OCI-LY3 (cell line): ENCODE measurements around the gene PCDH8.

Experiments
- H2AFZ ChIP-seq: fragments of 200-600, 300-600 bp; shearing (Covaris generic); 2 replicates; pipeline ENCODE4 v1.6.0; 2014; ENCODE audit warnings: antibody characterized with exemption, low read depth, low read length
- H3K27ac ChIP-seq: fragments of 200-600, 300-600 bp; sonication (generic); 2 replicates; pipeline ENCODE4 v1.5.1; 2014; ENCODE audit warnings: mild to moderate bottlenecking, low read length, moderate library complexity, mixed read lengths
- H3K27me3 ChIP-seq: fragments of 200-600, 300-600 bp; sonication (generic); 2 replicates; pipeline ENCODE4 v1.6.1; 2014; ENCODE audit warnings: low read depth, low read length, mixed read lengths
- H3K36me3 ChIP-seq: fragments of 200-600, 300-600 bp; sonication (generic); replicated peaks from 2 replicates; pipeline ENCODE3; 2014; ENCODE audit warnings: low read depth, low read length, mixed read lengths
- H3K4me1 ChIP-seq: fragments of 300-600, 200-600 bp; sonication (generic); 2 replicates; pipeline ENCODE4 v1.6.1; 2014; ENCODE audit warnings: low read length, mixed read lengths
- H3K4me2 ChIP-seq: fragments of 200-600, 300-600 bp; sonication (generic); 2 replicates; pipeline ENCODE4 v1.6.1; 2014; ENCODE audit warnings: low read length, mixed read lengths
- H3K4me3 ChIP-seq: fragments of 300-600, 200-600 bp; sonication (generic); 2 replicates; pipeline ENCODE4 v1.5.1; 2014; ENCODE audit warnings: antibody characterized with exemption, mild to moderate bottlenecking, low read length, moderate library complexity
- H3K79me2 ChIP-seq: fragments of 300-600, 200-600 bp; shearing (Covaris generic); 2 replicates; pipeline ENCODE4 v1.6.1; 2014; ENCODE audit warnings: mild to moderate bottlenecking, low read length, mixed read lengths
- H3K9ac ChIP-seq: fragments of 300-600, 200-600 bp; shearing (Covaris generic); 2 replicates; pipeline ENCODE4 v1.6.0; 2014; ENCODE audit warnings: mild to moderate bottlenecking, low read length, moderate library complexity
- H3K9me3 ChIP-seq: fragments of 200-600, 300-600 bp; shearing (Covaris generic); 2 replicates; pipeline ENCODE4 v1.6.1; 2014; ENCODE audit warnings: low read length, mixed read lengths; ENCODE audit not compliant: insufficient read depth
- H4K20me1 ChIP-seq: fragments of 200-600, 300-600 bp; sonication (generic); 2 replicates; pipeline ENCODE4 v1.6.1; 2016; ENCODE audit warnings: low read length, mixed read lengths; ENCODE audit not compliant: insufficient read depth
- EZH2phosphoT487 ChIP-seq: fragments of 200-600 bp; shearing (Covaris generic); IDR thresholded peaks from 2 replicates; pipeline ENCODE4 v1.6.1; 2018; ENCODE audit warnings: antibody characterized with exemption, mixed run types, low read depth
- TF ChIP-seq, protein P1 (sequence below): fragments of 200-600, 300-600 bp; sonication (generic); IDR thresholded peaks from 2 replicates; pipeline ENCODE4 v1.5.1; 2014; ENCODE audit warnings: antibody characterized with exemption, low read length, low read depth

The PCDH8 gene, protein sequence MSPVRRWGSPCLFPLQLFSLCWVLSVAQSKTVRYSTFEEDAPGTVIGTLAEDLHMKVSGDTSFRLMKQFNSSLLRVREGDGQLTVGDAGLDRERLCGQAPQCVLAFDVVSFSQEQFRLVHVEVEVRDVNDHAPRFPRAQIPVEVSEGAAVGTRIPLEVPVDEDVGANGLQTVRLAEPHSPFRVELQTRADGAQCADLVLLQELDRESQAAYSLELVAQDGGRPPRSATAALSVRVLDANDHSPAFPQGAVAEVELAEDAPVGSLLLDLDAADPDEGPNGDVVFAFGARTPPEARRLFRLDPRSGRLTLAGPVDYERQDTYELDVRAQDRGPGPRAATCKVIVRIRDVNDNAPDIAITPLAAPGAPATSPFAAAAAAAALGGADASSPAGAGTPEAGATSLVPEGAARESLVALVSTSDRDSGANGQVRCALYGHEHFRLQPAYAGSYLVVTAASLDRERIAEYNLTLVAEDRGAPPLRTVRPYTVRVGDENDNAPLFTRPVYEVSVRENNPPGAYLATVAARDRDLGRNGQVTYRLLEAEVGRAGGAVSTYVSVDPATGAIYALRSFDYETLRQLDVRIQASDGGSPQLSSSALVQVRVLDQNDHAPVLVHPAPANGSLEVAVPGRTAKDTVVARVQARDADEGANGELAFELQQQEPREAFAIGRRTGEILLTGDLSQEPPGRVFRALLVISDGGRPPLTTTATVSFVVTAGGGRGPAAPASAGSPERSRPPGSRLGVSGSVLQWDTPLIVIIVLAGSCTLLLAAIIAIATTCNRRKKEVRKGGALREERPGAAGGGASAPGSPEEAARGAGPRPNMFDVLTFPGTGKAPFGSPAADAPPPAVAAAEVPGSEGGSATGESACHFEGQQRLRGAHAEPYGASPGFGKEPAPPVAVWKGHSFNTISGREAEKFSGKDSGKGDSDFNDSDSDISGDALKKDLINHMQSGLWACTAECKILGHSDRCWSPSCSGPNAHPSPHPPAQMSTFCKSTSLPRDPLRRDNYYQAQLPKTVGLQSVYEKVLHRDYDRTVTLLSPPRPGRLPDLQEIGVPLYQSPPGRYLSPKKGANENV

DNA sequence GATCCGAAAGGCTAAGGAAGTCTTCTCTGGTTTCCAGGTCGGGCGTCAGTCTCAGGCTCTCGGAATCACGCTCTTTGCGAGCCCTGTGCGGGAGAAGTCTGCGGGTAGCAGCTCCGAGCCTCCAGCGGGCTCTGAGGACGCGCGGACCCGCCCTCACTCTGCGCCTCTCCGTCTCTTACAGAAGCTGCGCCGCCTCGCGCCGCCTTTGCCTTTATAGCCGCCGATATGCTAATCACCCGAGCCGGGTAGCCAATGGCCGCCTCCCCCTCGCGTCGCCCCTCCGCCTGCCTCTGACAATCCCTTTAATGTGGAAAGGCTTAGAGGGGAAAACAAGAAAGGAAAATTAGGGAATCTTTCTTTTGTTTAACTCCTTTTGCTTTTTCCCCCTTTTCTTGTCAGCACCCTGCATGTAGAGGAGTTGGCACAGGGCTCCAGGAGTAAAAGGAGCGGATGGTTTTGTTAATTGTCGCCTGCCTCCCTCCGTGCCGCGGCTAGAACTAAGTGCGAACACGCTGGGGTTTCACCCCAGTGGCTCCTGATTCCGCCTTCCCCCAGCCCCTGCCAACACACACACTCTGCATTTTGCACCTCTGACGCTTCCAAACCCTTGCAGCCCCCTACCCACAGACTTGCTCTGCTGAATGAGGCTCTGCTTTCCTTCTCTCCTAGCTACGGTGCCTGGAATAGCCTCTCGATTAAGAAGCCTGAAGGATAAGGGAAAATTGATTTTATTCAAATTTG lies at the start of gene PCDH8:
TSS of gene PCDH8 (minus strand) at position 186 of the 741 bp plus-strand sequence. CDS start 204 bp downstream, outside the sequence.
- H2AFZ ChIP-seq: no peak within 1 kb of the TSS
- no peak within 1 kb of the TSS for H3K4me3 ChIP-seq
- no peaks in the 10 kb centered on the region for H3K36me3 ChIP-seq
- H3K27me3 ChIP-seq: no peaks in the 10 kb centered on the region
- no peaks in the 10 kb centered on the region for H3K9me3 ChIP-seq
- TF ChIP-seq, protein P1, sequence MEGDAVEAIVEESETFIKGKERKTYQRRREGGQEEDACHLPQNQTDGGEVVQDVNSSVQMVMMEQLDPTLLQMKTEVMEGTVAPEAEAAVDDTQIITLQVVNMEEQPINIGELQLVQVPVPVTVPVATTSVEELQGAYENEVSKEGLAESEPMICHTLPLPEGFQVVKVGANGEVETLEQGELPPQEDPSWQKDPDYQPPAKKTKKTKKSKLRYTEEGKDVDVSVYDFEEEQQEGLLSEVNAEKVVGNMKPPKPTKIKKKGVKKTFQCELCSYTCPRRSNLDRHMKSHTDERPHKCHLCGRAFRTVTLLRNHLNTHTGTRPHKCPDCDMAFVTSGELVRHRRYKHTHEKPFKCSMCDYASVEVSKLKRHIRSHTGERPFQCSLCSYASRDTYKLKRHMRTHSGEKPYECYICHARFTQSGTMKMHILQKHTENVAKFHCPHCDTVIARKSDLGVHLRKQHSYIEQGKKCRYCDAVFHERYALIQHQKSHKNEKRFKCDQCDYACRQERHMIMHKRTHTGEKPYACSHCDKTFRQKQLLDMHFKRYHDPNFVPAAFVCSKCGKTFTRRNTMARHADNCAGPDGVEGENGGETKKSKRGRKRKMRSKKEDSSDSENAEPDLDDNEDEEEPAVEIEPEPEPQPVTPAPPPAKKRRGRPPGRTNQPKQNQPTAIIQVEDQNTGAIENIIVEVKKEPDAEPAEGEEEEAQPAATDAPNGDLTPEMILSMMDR: no peak
- TF ChIP-seq EZH2phosphoT487: no peak
- H3K27ac ChIP-seq: no peak within 1 kb of the TSS
- H4K20me1 ChIP-seq: no peaks in the 10 kb centered on the region
- H3K4me2 ChIP-seq: no peak within 1 kb of the TSS
- H3K4me1 ChIP-seq: no peaks in the 10 kb centered on the region
- no peaks in the 10 kb centered on the region for H3K79me2 ChIP-seq
- no peak within 1 kb of the TSS for H3K9ac ChIP-seq

DNA sequence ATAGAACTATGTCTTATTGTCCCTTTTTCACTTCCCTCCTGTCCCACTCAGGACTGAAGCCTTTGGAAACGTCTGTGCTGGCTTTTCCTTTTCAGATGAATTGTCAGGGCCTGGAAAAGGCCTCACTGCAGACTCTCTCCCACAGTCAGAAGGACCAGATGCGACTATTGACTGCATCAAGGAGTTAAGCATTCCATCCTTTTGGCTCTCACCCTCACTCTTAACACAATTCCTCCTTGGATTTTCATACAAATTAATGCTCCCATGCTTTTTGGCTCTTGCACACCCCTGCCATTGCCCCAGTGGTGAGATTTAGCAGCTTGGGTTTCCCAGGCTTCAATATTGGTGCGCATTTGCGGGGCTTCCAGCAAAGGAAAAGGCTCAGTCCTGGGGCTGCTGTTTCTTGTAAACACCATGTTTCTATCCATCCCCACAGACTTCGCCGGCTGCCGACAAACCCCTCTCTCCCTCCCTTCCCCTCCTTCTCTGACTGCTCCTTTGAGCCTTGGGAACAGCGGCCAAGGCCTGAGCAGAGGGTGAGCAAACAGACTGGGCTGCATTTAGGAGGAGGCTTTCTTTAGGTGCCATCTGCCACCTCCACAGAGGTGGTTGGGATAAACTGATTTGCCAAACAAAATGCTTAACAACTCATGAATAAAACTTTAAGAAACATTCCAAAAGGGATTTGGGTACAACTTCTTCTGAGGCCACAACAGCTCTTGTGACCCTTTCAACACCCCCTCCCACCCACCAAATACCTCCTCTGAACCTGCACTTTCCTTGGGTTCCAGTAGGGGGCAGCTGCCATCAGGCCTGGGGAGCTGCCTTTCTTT lies 48.6 kb upstream of the PCDH8 start:
- TF ChIP-seq, protein P1: peak; percentile 67
- no peak for TF ChIP-seq EZH2phosphoT487
- H4K20me1 ChIP-seq: no peaks in the 10 kb centered on the region
- H3K4me3 ChIP-seq: no peak overlapping the region
- H3K79me2 ChIP-seq: no peaks in the 10 kb centered on the region
- H3K9me3 ChIP-seq: no peaks in the 10 kb centered on the region
- H3K27me3 ChIP-seq: no peaks in the 10 kb centered on the region
- H3K4me2 ChIP-seq: no peak overlapping the region
- H3K36me3 ChIP-seq: no peaks in the 10 kb centered on the region
- H3K4me1 ChIP-seq: peaks cover 30% of the 10 kb centered on the region
- H2AFZ ChIP-seq: no peak overlapping the region
- no peak overlapping the region for H3K27ac ChIP-seq
- no peak overlapping the region for H3K9ac ChIP-seq

DNA sequence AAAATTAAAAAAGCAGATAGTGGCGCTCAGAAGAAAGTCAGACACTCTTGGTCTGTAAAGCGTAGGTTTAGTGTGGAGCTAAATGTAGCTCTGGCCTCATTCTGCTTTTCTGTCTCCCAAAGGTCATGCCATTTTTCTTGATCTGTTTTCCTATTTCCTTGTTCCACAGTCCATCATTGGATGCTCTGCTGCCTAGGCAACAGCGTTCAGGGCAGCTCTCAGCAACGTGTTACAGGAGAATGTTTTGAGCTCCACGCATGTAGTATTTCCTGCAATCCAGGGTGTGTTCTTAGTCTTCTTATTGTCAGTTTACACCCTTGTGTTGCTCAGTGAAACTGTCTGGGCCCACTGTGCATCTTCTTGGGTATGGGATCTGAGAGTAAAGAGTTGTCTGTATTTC lies 46.0 kb upstream of the PCDH8 start:
- TF ChIP-seq, protein P1: no peak
- no peak for TF ChIP-seq EZH2phosphoT487

More for the DNA sequence above, 46.0 kb upstream of the PCDH8 start:
- H3K4me2 ChIP-seq: no peak overlapping the region
- no peaks in the 10 kb centered on the region for H3K79me2 ChIP-seq
- no peaks in the 10 kb centered on the region for H3K9me3 ChIP-seq
- peaks cover 7% of the 10 kb centered on the region for H3K4me1 ChIP-seq
- no peak overlapping the region for H2AFZ ChIP-seq
- no peaks in the 10 kb centered on the region for H3K27me3 ChIP-seq
- H3K9ac ChIP-seq: no peak overlapping the region
- no peaks in the 10 kb centered on the region for H3K36me3 ChIP-seq
- no peak overlapping the region for H3K27ac ChIP-seq
- no peak overlapping the region for H3K4me3 ChIP-seq
- no peaks in the 10 kb centered on the region for H4K20me1 ChIP-seq
